ENCODE results near the gene ROMO1. TPM values are rescaled to one million over a fixed set of nuclear protein-coding genes. Genes with fewer than 3 reads are reported as not detected.

The ROMO1 gene
- total RNA-seq, result 155 TPM

DNA sequence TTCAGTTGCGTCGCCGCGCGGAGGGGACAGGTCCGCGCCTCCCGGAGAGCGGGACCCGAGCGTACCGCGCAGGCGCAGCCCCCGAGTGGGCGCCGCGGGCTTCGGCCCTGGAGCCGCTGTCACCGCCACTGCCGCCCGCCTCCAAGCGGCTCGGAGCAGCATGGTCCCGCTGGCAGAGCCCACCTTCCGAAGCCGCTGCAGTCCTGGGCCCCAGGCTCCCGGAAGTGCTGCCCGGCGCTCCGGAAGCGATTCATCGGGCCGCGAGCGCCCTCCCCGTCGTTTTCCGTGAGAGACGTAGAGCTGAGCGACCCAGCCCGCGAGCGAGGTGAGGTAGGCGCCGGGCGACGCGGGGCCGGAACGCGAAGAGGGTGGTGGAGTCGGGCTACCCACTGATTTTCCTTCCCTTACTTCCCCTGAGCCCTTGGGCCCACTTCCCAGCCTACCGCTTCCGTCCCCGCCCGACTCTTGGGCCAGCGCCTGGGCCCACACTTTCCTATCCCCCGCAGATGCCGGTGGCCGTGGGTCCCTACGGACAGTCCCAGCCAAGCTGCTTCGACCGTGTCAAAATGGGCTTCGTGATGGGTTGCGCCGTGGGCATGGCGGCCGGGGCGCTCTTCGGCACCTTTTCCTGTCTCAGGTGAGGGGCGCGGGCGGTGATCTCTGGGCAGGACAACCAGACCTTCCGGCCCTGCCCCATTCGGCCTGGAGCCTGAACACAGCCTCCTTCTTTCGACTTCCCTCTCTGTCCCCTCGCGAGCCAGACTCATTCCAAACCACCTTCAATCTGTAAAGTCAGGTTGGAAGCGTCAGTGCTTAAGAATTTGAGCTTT, at the start of gene ROMO1, which contains the start of gene NFS1:
Gene ROMO1 (plus strand): TSS at position 279 of the 830 bp plus-strand sequence. CDS start 228 bp downstream, at position 507.
Gene NFS1 (minus strand): TSS at position 226 of the 830 bp plus-strand sequence. CDS start 64 bp downstream, at position 162.
- DNase-seq (ENCODE audit: low spot score), result peak; percentile 81

DNA sequence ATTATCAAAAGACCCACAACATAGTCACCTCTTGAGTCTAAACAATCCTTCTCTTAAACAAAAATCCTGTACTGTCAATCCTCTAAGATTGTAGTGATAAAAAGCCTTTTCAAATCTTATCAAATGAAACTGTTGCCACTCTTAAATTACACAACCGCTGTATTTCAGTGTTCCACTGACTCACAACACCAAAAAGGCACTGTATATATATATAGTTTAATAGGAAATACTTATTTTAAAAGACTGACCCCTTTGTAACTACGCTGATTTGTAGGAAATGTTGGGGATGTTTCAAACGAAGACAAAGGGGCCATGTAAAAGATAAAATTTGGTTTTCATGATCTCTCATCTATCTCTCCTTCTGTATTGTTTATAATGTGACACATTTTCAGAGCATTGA, 48.6 kb upstream of the ROMO1 start:
- no peak for DNase-seq (ENCODE audit: low spot score)

DNA sequence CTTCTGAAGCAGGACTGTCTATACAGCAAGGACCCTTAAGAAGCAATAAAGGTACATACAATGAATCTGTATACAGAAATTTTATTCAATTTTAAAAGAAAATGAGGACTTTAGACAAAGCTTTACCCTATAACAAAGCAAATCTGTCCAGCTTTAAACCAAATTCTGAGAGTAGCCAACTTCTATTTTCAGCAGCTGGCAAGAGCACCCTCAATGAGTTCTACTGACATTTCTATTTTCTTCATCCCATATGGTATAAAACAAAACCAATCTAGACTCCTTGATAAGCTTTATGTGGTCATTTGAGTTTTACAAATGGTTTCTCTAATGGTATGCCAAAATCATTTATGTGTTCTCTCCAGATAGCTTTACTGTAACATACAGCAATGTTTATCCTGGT, 47.2 kb upstream of the ROMO1 start:
- DNase-seq (ENCODE audit: low spot score), result no peak

DNA sequence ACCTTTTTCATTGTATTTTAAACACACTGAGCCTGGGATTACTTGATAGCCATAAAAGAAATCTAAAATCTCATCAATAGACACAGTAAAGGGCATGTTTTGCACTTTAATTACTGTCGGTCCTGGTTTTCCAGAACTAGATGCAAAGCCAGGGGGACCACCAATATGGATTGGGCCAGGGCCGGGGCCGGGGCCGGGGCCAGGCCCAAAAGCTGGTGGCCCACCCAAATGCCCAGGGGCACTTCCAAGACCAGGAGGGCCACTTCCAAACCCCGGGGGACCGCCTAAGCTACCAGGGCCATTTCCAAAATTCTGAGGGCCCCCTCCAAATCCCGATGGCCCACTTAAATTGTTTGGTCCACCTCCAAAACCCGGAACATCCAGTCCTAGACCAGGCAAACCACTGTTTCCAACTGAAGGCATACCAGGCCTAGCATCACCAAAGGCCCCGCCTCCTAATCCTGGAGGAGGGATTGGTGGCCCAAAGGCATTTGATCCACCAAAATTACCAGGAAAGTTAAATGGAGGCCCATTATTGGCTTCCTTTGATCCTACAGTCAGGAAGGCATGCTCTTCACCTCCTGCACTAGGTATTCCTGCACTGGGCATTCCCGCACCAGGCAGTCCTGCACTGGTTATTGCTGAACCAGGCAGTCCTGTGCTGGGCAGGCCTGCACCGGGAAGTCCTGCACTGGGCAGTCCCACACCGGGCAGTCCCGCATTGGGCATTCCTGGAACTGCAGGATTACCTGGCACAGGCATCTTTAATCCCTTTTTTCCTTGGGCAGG, 46.4 kb upstream of the ROMO1 start:
- no peak for DNase-seq (ENCODE audit: low spot score)

DNA sequence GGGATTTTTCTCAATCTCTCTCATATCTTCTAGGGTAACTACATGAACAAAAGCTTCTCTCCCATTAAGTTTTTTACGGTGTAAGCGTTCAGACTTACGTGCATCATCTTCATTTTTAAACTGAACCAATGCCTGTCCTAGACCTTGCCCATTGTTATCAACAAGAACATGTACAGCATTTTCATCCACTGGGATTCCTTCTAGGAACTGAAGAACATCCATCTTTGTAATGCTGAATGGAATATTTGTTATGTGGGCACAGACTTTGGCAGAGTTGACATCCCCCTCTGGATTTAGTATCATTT, 45.8 kb upstream of the ROMO1 start:
- DNase-seq (ENCODE audit: low spot score), result no peak

DNA sequence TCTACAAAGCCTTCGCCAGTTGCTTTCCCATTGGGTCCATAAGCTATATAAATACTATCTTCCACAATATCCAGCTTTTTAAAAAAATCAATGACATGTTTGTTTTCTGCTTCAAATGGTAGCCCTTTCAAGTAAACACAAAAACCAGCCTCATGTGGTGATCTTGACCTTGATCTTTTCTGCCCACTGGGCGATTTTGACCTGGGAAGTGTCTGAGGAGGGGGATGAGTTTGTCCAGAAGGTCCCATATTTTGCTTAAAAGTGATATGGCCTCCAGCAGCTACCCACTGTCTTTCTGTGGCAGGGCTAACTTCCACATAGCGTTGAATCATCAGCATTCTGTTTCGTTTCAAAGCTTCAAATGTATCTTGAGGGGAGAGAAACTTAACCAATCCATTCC, 45.3 kb upstream of the ROMO1 start:
- DNase-seq (ENCODE audit: low spot score), result no peak

DNA sequence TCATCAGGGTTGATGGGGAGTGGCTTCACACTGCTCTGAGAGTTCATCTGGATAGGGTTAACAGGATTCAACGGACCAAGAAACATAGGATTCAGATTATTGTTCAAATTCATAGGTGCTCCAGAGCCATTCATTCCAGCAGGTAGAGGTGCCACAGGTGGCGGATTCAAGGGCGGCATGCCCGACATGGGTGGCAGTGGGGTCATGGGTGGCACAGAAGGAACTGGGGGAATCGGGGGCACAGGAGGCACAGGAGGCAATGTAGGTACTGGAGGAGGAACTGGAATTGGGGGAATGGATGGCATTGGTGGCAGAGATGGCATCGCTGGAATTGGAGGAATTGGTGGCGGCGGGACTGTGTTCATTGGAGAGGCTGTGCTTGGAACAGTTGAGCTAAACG, 44.8 kb upstream of the ROMO1 start:
- no peak for DNase-seq (ENCODE audit: low spot score)

DNA sequence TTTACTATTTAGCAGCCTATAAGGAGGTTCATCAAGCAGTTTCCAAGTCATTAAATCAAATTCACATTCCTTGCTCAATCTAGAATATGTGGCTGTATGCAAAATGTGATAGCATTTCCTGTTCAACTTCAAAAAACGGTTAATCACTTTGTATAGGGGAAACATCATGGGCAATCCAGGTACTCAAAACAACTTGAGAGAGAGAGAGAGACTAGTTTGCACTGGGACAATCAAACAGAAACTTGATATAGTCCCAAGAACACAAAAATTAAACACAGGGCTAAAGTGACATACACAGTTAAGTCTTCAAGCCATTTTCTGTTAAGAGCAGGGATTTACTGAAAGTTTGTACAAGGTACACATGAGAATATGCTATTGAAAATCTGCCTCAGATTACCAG, 41.9 kb upstream of the ROMO1 start:
- DNase-seq (ENCODE audit: low spot score), result no peak

DNA sequence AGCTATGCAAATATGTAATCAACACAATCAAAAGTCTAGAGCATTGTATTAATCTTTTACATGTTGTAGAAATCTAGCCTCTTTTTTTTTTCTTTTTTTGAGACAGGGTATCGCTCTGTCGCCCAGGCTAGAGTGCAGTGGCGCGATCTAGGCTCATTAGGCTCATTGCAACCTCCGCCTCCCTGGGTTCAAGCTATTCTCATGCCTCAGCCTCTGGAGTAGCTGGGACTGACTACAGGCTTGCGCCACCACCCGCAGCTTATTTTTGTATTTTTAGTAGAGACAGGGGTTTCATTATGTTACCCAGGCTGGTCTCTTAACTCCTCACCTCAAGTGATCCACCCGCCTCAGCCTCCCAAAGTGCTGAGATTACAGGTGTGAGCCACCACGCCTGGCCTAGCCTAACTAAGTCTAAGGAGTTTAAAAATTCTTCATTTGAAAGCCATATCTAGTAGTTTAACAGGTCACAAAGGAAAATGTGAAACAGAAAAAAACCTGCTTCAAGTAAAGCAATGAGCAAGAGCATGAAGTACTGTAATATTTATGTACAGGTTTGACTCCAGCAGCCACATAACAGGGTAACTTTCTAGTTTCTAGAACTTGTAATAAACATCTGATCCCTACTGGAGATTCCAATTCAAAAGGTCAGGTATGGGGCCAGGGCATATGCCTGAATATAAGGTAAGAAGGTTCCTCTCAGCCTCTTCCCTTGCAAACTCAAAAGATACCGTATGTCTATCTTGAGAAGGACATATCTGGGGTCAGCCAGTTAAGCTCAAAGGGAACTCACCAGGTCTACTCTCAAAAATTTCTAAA, 38.9 kb upstream of the ROMO1 start:
- DNase-seq (ENCODE audit: low spot score), result no peak

DNA sequence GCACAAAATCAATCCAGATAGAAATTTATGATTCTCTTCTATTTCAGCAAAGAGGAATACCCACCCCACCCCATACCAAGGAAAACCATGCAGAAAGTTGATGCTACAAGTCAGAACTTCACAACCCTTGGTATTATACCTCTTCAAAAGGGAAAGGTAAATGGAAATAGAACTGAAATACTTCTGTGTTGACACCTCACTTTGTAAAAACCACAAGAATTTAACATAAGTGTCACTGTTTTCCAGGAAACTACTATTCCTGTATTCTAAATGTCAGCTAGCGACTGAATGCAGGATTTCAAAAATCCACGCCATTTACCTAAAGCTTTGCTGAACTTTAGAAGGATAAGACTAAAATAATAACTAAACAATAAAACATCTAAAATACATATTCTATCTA, 38.2 kb upstream of the ROMO1 start:
- no peak for DNase-seq (ENCODE audit: low spot score)

DNA sequence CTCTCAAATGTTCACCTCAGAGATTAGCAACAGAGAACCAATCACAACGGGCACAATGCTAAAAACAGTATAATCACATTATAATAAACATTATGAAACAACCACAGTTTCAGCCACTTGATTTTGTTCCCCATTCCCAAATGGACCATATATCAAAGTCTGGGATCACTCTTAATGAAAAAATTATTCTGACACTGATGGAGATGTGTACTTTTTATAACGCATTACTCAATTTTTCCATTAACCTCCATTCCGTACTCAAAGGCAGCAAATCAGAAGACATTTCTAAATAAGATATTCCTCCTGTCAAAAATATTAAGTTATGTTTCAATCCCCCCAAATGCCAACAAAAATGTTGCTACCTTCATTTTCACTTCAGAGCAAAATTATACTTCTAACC, 37.3 kb upstream of the ROMO1 start:
- DNase-seq (ENCODE audit: low spot score), result no peak

DNA sequence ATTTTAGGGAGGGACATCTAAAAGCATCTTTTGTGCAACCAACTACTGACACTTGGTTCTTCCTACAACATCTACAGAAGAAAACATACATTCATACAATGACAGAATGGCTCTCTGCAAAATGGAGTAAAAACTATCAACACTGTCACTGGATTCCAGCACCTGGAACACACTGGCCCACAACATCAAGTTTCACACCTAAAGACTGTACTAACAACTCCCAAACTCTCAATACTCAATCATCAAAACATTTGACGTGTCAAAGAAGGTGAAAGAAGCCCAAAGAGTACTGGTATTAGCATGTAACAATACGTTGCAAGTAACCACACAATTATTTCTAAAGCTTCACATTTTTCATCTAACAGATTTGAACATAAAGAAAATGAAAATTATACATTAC, 36.7 kb upstream of the ROMO1 start:
- no peak for DNase-seq (ENCODE audit: low spot score)

DNA sequence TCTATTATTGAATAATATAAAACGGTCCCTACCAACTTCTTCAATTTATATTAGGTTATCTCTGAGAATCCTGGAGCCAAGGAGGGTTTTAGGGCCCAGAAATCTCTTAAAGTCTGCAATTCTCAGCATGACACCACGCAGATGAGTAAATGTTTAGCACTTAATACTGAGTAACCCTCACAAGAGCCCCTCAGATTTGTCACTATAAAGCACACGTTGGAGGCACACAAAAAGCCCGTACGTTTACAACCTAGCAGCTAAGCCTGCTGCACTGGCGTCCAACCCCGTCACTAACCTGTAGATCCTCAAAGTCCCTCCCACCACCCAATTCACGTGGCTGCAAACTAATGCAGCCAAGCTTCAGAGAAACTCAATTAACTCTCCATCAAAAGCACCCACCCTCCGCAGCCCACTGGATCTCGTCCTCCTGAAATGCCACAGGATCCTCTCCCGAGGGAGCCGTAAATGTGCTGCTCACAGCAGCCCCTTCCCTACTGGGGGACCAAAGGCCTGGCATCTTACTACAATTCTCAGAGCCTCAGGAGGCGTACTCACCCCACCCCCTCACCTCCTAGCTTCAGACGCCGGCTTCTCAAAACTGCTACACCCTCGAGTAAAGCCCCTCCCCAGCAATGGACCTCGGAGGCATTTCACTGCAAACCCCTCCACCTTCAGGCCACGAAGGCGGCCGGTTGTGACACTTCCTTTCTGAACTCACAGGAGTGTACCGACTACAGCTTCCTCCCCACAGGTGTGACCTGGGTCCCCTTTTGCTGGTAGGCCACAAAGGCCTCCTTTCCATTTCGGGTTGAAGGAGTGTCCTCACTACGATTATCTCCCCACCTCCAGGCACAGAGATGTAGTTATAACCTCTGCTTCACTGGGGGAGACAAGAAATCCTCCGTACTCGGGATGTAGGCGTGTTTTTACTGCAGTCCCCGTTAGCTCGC, 35.4 kb upstream of the ROMO1 start:
- DNase-seq (ENCODE audit: low spot score), result peak; percentile 23

DNA sequence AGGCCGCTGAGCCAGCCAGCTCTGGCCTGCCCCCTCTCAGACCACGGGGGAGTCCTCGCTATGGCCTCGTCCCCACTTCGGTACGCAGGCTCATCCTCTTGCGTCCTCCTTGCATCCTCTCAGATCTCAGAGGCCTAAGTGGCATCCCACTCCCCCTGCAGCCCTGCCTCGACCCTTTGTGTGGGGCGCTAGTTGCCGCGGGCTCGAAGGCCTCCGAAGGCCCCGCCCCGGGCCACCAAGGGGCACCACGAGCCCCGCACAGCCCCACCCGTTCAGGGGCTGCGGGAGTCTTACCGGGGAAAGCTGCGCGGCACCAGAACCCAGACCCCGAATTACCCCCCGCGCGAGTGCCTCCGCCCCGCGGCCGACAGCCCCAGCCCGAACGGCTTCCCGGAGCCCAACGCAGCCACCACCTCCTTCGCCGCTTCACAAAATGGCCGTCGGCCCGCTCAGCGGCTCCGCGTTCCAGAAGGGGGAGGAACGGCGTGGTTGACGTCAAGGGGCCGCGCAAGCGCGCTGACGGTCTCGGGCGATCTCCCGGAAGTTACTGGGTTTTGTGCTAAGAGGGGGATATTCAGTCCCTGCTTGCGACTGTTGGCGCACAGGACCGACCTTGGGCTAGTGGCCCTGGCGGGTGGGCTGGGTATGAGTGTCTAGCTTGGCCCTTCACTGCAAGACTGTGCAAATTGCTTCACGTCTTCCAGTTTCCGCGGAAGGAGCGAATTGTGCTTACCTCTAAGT, 34.6 kb upstream of the ROMO1 start, which contains the start of the genes CPNE1 and RBM12:
Gene CPNE1 (minus strand): TSS at position 435 of the 741 bp plus-strand sequence. CDS start 31,977 bp downstream, outside the sequence.
Gene RBM12 (minus strand): TSS at position 435 of the 741 bp plus-strand sequence. CDS start 9,578 bp downstream, outside the sequence.
- DNase-seq (ENCODE audit: low spot score), result peak; percentile 93

DNA sequence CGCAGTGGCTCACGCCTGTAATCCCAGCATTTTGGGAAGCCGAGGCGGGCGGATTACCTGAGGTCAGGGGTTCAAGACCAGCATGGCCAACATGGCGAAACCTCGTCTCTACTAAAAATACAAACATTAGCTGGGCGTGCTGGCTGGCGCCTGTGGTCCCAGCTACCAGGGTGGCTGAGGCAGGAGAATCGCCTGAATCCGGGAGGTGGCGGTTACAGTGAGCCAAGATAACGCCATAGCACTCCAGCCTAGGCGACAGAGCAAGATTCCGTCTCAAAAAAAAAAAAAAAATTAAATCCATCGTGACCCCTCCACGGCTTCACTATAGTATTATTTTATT, 33.3 kb upstream of the ROMO1 start:
- no peak for DNase-seq (ENCODE audit: low spot score)

DNA sequence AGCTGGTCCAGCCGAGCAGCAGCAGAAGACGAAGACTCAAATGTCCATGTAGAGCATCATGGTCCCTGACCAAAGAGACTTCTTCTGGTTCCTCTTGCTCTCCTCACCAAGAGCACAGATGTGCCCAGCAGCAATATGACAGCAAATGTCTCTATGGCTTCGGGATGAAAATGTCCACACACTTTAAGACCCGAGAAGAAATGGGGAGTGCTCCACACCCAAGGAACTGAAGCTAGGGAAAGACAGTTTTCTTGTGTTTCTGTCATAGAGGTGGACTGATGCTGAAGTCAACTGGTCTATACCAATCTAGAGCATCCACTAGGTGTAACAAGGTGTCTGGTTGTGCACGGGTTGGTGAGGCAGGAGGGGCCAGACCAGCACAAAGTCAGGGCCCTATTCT, 30.0 kb upstream of the ROMO1 start:
- DNase-seq (ENCODE audit: low spot score), result no peak

DNA sequence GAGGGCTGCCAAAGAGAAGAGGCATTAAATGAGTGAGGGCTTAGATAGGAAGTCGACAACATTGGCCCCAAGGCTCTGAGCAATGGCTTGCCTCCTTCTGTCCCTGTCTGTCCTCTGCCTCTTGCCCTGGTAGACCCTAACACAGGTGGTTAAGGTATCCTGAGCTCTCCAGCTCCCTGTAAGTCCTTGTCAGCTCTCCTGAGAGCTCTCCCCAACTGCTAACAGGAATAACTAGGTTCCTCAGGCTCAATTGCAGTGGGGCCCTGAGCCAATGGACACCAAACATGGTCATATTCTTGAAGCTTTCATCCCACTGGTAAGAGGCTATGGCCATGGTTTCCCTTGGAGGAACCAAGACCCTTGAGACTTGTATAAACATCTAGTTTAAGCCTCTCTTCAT, 29.5 kb upstream of the ROMO1 start:
- DNase-seq (ENCODE audit: low spot score), result no peak

DNA sequence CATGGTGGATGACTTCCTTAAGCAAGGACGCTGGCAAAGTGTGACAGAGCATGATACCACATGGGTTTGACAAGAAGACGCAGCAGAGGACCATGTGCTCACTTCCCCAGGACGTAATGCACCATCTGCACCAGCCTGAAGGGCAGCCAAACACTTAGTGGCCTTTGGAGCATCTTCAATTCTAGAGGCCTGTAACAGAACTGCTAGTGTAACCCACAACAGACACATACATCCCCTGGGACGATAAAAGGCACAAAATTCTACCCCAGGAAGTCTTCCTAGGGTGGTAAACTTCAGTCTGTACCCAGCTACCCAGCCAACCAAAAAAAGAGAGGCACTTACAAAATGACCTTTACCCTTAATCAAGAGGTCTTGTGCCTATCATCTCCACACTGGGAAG, 25.3 kb upstream of the ROMO1 start:
- DNase-seq (ENCODE audit: low spot score), result no peak

DNA sequence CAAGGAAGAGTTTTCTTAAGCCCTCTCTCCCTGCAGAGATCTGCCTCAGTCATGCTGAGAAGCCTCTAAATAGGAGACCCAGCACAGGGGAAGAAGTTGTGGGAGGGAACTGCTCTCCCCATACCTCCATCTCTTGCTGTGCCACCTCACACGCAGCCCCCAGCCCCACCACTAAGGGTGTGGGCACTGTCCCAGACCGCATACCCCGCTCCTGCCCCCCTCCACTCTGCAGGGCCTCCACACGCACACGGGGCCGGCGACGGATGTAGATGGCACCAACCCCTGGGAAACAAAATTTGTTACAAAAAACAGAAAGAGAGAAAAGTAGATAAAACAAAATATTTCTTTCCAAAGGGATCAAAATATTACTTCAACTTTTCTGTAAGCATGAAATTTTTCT, 24.3 kb upstream of the ROMO1 start:
- no peak for DNase-seq (ENCODE audit: low spot score)

DNA sequence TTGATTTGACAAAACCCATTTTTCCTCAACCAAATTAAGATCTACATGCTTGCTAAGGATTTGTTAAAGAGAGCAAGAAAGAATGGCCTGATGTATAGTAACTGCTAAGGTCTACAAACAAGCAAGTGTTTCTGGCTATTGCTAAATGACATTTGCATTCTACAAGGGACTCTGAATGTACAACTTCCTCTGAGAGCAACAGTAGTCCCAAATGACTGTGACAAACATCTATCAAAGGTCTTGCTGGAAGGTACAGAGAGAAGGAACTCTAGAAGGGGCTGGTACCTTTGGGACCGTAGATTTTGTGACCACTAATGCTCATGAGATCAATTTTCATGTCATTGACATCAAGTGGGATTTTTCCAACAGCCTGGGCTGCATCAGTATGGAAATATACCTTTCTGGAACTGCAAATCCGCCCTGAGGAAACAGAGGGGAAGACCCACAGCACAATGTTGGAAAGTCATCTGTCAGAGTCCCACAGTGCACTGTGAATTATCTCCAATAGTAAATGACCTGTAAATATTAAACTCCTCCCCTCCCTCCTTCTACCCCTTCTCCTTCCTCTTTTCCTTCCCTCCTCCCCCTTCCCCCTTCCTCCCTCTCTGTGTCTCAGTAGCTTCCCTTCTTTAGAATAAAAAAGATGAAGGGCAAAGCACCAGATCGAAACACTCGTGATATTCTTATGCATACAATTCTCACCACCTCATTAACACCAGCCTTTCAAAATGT, 18.6 kb upstream of the ROMO1 start:
- no peak for DNase-seq (ENCODE audit: low spot score)
